Stimulated activated CD4-positive, alpha-beta T cell treated with anti-CD3 and anti-CD28 coated beads, Interleukin-12 subunit alpha, Interleukin-12 subunit beta, amount 100 ng/mL, for 4 hours (primary cell): ENCODE measurements around the gene SPATA16.
"Not testable (repeated sequence)": the region's sequence is repeated elsewhere in the genome, so short reads cannot be mapped to it uniquely, and the experiment has no call there.

Experiments used
- DNase-seq: peaks from one replicate; pipeline ENCODE4 v3.0.0-alpha.2; 2020

The SPATA16 gene

GRCh38 chr3:173001622-173002021 lies 139.4 kb downstream of the SPATA16 start:
- DNase-seq = no peak

DNA sequence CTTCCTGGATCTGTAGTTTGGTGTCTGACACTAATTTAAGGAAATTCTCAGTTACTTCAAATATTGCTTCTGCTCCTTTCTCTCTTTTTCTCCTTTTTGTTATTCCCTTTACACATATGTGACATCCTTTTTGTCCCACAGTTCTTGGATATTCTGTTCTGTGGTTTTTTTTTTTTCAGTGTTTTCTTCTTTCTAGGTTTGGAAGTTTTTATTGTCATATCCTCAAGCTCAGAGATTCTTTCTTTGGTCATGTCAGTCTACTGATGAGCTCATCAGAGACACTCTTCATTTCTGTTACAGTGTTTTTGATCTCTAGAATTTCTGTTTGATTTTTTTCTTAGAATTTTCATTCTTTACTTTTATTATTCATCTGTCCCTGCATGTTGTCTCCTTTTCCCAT lies 140.5 kb downstream of the SPATA16 start:
- no peak for DNase-seq

GRCh38 chr3:172993412-172993811 lies 147.6 kb downstream of the SPATA16 start:
- no peak for DNase-seq

GRCh38 chr3:172991424-172991996 lies 149.5 kb downstream of the SPATA16 start:
- DNase-seq = no peak

DNA sequence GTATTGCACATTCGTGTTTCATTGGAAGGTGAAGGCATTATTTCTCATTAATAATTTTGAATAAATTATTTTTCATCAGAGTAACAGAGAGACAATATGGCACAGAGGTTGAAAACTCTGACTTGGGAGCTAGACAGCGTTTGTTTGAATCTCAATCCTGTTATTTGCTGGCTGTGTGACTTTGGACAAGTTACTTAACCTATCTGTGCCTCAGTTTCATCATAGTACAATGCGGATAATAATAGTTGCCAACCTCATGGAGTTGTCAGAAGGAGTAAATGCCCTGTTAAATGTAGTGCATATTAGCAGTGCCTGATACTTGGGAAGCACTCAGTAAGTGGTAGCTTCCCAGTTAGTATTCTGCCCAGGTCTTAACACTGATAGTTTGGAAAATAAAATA lies 151.7 kb downstream of the SPATA16 start:
- DNase-seq = no peak

GRCh38 chr3:172987273-172987672 lies 153.8 kb downstream of the SPATA16 start:
- no peak for DNase-seq

DNA sequence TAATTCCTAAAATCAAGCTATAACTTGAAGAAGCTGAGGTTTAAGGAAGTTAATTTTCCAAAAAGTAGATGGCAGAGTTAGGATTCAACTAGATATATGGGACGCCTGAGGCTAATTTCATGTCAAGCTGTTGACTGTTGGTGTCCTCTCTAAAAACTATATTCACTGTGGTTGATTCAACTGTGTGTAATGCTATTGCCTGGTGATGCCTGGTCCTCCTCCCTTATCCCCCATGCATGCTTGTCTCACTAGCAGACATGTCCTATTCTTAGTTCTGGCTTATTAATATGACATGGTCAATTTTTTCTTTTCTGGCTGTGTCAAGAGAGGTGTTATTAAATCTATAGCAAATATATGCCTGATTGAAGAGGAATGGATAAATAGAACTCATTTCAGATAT lies 156.1 kb downstream of the SPATA16 start:
- no peak for DNase-seq

DNA sequence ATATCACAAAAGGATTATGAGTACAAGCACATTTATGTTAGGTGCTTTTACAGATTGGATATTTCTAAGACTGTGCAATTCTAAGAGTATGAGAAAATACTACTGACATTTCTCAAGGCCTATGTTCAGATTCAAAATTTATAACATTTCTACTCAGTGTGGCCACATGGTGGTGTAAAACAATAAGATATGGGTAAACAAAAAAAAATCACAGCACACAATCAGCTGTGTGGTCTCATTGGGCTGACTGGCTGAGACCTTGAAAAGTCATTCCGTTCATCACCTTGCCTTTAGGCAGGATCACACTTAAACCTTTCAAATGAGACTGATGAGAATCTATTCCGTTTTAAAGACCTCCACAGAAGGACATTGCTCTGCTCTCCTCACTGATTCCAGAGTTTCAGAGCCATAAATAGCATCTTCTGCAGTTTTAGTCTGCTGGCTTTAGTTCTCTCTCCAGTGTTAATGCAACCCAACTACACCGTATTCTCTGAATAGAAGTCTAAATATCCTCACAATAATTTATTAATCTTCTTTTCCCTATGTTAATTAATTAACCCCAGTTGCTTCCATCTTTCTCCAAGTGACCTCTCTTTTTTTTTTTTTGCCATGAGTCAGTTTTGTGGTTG lies 158.2 kb downstream of the SPATA16 start:
- no peak for DNase-seq

DNA sequence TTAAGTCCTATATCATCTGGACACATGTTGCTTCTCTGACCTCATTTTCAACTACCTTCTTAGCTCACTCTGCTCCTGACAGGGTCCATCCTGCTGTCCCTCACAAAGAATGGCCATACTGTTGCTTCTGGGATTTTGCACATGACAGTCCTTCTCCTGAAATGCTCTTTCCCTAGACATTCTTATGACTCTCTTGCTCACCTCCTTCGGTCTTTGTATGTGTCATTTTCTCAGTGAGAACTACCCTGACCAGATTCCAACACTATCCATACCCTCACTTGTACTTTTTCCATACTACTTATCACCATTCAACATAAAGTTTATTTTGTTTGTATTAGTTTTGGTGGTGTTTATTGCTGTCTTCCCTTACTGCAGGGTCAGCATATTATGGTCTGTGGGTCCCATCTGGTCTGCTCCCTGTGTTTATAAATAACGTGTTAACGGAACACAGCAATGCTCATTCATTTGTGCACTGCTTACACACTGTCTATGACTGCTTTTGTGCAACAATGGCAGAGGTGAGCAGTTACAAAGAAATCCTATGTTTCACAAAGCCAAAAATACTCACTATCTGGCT lies 159.5 kb downstream of the SPATA16 start:
- no peak for DNase-seq

- DNase-seq = no peak
These were observed 160.2 kb downstream of the SPATA16 start for GRCh38 chr3:172980849-172981248.

- DNase-seq = no peak
These were observed 163.3 kb downstream of the SPATA16 start for GRCh38 chr3:172977696-172978095.

GRCh38 chr3:172974969-172975368 lies 166.1 kb downstream of the SPATA16 start:
- DNase-seq = no peak

DNA sequence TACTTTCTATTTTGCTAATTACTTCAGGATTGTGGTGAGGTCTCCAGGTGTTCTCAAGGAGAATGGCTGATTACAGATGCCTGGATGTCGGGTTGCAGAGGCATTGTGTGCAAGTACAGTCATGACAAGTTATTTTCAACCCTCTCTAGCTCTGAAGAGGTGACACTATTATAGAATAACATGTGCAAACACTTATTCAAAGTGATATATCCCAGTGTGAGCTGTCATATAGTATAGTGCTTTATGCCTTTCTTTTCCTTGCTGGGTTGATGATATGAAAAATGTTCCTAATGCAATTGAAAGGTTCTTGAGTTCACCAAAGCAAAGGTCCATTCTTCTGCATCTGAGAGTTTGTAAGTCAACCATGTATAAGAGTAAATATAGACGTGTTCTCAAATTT lies 167.2 kb downstream of the SPATA16 start:
- no peak for DNase-seq

DNA sequence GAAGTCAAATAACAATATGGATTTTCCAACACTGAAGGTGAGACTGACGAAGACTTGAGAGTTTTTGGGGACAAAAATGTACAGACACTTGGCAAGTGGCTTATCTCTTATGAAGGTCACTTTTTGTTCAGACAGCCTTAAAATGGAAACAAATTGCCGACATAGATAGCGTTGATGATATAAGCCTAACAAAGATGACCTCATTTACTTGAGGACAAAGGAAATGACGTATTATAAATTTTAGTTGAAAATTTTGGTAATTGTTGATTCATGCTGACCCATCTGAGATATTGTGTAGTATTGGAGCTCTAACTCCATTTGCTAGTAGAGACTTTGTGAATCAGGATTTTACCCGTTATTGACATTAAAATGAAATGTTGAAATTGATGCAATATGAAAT lies 168.3 kb downstream of the SPATA16 start:
- no peak for DNase-seq

- DNase-seq = no peak
These were observed 169.0 kb downstream of the SPATA16 start for GRCh38 chr3:172972067-172972466.

GRCh38 chr3:172968646-172969045 lies 172.4 kb downstream of the SPATA16 start:
- DNase-seq = no peak

- no peak for DNase-seq
These were observed 175.8 kb downstream of the SPATA16 start for GRCh38 chr3:172965256-172965655.

DNA sequence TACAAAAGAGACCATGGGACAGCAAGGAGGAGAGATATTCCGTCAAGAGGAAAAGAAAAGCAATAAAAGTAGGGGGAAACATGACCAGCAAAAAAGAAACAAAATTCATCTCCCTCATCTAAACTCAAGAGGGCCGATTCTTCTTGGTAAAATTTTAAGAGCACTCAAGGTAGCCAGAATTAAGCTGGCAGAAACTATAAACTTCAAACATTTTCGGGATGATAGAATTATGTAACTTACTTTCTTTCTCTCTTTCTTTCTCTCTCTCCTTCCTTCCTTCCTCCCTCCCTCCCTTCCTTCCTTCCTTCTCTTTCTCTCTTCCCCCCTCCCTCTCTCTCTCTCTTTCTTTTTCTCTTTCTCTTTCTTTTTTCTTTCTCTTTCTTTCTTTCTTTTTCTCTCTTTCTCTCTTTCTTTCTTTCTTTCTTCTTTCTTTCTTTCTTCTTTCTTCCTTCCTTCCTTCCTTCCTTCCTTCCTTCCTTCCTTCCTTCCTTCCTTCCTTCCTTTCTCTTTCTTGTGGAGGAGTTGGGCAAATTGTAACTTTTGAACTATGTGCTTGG lies 180.3 kb downstream of the SPATA16 start:
- not testable (repeated sequence) for DNase-seq

- DNase-seq = no peak
These were observed 182.5 kb downstream of the SPATA16 start for GRCh38 chr3:172958565-172958964.

DNA sequence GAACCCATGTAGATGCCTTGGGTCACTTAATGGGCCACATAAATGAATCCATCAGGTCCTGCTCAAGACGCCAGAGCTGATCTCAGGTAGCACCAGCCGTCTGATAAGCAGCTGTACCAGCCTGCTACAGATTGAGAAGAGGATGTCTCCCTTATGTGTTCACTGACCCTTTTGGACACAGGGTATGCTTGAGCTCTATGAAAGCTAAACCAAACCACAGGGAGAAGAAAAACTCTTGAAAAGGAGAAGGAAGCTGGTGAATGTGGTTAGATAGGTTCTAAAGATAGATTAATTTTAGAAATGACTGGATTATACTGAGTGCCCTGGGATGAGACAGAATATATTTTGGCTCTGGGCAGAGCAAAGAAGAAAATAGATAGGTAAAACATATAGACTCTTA lies 187.5 kb downstream of the SPATA16 start:
- no peak for DNase-seq

DNA sequence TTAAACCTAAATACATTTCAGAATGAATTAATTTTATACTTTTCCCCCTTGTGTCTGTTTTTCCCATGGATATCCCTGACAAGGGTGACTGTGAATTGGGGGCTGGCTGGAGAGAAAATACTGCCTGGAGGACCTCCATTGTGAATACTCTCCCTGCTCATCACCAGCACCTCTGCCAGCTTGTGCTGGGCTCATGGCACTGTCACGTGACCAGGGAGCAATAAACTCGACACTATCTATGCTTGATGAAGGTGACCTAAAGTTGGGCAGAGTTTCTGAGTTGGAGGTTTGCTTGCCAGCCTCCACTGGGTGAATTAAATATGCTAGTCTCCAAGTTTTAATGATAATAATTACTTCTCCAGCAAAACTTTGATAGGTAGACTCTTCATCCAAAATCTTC lies 189.5 kb downstream of the SPATA16 start:
- no peak for DNase-seq

- no peak for DNase-seq
These were observed 195.0 kb downstream of the SPATA16 start for GRCh38 chr3:172946061-172946460.

- DNase-seq = no peak
These were observed 201.3 kb downstream of the SPATA16 start for GRCh38 chr3:172939651-172940293.

DNA sequence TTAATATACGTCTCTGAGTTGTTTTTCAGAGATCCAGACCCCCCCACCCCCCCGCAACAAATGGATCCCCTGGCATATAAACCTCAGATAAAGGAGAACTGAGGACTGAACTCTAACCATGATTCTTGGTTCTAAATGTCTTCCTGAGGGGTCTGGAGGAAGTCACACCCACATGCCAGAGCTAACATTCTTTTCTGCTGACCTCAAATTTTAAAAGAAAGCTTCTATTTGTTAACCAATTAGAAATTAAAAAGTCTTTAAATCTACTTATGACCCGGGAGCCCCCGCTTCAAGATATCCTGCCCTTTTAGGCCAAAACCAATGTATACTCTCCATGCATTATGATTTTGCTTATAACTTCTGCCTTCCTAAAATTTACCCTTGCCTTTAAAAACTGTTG lies 202.2 kb downstream of the SPATA16 start:
- no peak for DNase-seq
